ENCODE data around the gene TFF1. TPM values are rescaled to one million over a fixed set of nuclear protein-coding genes. Genes with fewer than 3 reads are reported as not detected.
A peak's percentile ranks its signal among the peaks of the same experiment; 100 is the strongest.

The TFF1 gene
- total RNA-seq, 1 donor from 2014 or later: 0.48 TPM

- intact Hi-C loops (cut with micrococcal nuclease): loop anchor here (1.0 to 5.0 kb wide), 2 partner anchors 68 to 111 kb away; no protein-coding TSS in a partner anchor
- Mint-ChIP-seq H3K36me3 (ENCODE audit: low read depth) (no peaks in the 10 kb centered on the region), H3K27ac (no peak overlapping the region), H3K9me3 (no peaks in the 10 kb centered on the region), H3K27me3 (ENCODE audit: low read depth) (peaks cover 15% of the 10 kb centered on the region), H3K4me1 (ENCODE audit: low read depth) (peaks cover 15% of the 10 kb centered on the region), H3K4me3 (ENCODE audit: low read depth) (no peak overlapping the region)
- no peak for DNase-seq (ENCODE audit: low spot score)
Measured at GRCh38 chr21:42338729-42339715, 27.3 kb downstream of the TFF1 start.

- no peak overlapping the region for H3K4me3 Mint-ChIP-seq (ENCODE audit: low read depth)
Measured at GRCh38 chr21:42337830-42338728, 28.3 kb downstream of the TFF1 start.

DNA sequence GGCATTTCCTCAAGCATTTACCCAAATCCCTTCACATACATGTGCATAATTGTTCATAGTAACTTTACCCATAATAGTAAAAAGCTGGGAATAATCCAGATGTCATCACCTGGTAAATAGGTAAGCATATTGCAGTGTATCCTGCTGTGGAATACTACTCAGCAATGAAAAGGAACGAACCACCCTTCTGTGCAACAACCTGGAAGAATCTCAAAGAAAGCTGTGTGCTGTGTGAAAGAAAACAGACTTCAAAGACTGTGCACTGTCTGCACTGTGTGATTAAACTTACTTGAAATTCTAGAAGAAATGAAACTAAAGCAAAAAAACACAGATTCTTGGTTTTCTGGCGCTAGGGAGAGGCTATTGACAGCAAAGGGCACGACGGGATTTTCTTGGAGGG, 29.1 kb downstream of the TFF1 start:
- Mint-ChIP-seq H3K36me3 (ENCODE audit: low read depth) (no peaks in the 10 kb centered on the region), H3K27ac (no peak overlapping the region), H3K9me3 (peaks cover 5% of the 10 kb centered on the region), H3K4me1 (ENCODE audit: low read depth) (peaks cover 15% of the 10 kb centered on the region), H3K27me3 (ENCODE audit: low read depth) (peaks cover 21% of the 10 kb centered on the region), H3K4me3 (ENCODE audit: low read depth) (no peak overlapping the region)
- intact Hi-C loops (cut with micrococcal nuclease): loop anchor here (5.0 kb wide), 1 partner anchor 70 kb away; no protein-coding TSS in a partner anchor
- no peak for DNase-seq (ENCODE audit: low spot score)

More at GRCh38 chr21:42337830-42338728, 28.3 kb downstream of the TFF1 start:
- intact Hi-C loops (cut with micrococcal nuclease): loop anchor here (1.0 to 5.0 kb wide), 2 partner anchors 69 to 112 kb away; no protein-coding TSS in a partner anchor
- peak; percentile 65 for DNase-seq (ENCODE audit: low spot score)
- Mint-ChIP-seq H3K27me3 (ENCODE audit: low read depth) (peaks cover 15% of the 10 kb centered on the region), H3K9me3 (no peaks in the 10 kb centered on the region), H3K36me3 (ENCODE audit: low read depth) (no peaks in the 10 kb centered on the region), H3K4me1 (ENCODE audit: low read depth) (peaks cover 15% of the 10 kb centered on the region), H3K27ac (no peak overlapping the region)

GRCh38 chr21:42336054-42336453, 30.3 kb downstream of the TFF1 start:
- intact Hi-C loops (cut with micrococcal nuclease): loop anchor here (5.0 kb wide), 1 partner anchor 71 kb away; no protein-coding TSS in a partner anchor
- H3K4me3 Mint-ChIP-seq (ENCODE audit: low read depth): no peak overlapping the region
- DNase-seq (ENCODE audit: low spot score): no peak
- H3K9me3 Mint-ChIP-seq: peaks cover 17% of the 10 kb centered on the region
- H3K36me3 Mint-ChIP-seq (ENCODE audit: low read depth): peaks cover 3% of the 10 kb centered on the region
- no peak overlapping the region for H3K27ac Mint-ChIP-seq
- H3K4me1 Mint-ChIP-seq (ENCODE audit: low read depth): peaks cover 15% of the 10 kb centered on the region
- H3K27me3 Mint-ChIP-seq (ENCODE audit: low read depth): peaks cover 34% of the 10 kb centered on the region

DNA sequence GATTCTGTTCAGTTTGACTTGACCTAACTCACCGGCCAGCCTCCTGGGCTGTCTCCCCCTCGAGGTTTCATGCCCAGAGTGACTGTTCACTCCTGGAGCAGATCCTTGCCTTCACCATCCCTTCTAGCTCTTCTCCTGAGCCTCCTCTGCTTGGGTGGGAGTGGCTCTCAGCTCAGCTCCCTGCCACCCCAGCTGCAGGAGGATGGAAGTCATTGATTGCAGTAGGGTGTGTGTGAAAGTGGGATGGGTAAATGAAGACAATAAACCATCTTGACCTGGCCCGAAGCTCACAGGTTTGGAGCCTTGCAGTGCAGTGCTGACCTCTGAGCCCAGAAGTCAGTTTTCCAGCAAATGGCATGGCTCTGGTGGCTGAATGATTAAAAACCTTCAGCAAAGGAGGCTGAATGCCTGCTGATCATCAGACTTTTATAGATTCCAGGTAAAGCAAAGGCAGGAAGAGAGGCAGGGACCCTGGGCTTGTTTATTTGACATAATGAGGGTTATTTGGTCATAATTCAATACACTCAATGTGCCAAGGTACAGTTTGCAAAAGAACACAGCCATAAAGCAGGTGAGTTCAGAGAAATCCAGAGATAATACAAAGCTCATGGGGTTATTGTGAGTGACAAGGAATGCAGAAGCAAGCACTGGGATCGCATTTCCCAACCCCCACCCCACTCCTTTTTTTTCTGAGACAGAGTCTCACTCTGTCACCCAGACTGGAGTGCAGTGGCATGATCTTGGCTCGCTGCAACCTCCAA, 33.6 kb downstream of the TFF1 start:
- peaks cover 19% of the 10 kb centered on the region for H3K9me3 Mint-ChIP-seq
- no peak overlapping the region for H3K4me3 Mint-ChIP-seq (ENCODE audit: low read depth)
- no peak overlapping the region for H3K27ac Mint-ChIP-seq
- peaks cover 4% of the 10 kb centered on the region for H3K36me3 Mint-ChIP-seq (ENCODE audit: low read depth)
- intact Hi-C loops (cut with micrococcal nuclease): no loop called here
- DNase-seq (ENCODE audit: low spot score): no peak
- H3K4me1 Mint-ChIP-seq (ENCODE audit: low read depth): peaks cover 5% of the 10 kb centered on the region
- H3K27me3 Mint-ChIP-seq (ENCODE audit: low read depth): peaks cover 48% of the 10 kb centered on the region

DNA sequence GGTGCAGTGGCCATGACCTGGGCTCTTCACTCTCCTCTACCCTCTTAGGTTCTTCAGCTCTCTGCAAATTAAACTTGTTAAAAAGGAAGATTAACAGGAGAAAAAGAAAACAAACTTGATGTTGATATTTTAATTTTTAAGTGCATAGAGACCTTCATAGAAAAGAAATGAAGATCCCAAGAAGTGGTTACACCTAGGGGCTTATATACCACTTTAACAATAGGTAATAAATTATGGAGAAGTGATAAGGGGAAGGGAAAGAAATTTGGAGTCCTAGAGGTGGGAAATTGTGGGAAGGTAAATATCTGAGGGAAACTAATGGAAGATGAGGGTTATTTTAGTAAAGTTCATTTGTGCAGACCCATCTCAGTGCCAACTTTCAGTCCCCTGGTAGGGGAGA, 34.7 kb downstream of the TFF1 start:
- Mint-ChIP-seq H3K27ac (no peak overlapping the region), H3K36me3 (ENCODE audit: low read depth) (peaks cover 4% of the 10 kb centered on the region), H3K4me1 (ENCODE audit: low read depth) (peaks cover 2% of the 10 kb centered on the region), H3K9me3 (peaks cover 19% of the 10 kb centered on the region), H3K4me3 (ENCODE audit: low read depth) (no peak overlapping the region), H3K27me3 (ENCODE audit: low read depth) (peaks cover 51% of the 10 kb centered on the region)
- no peak for DNase-seq (ENCODE audit: low spot score)
- intact Hi-C loops (cut with micrococcal nuclease): no loop called here

GRCh38 chr21:42330380-42331371, 35.7 kb downstream of the TFF1 start:
- DNase-seq (ENCODE audit: low spot score): no peak
- intact Hi-C loops (cut with micrococcal nuclease): no loop called here
- Mint-ChIP-seq H3K4me3 (ENCODE audit: low read depth) (no peak overlapping the region), H3K9me3 (peaks cover 19% of the 10 kb centered on the region), H3K36me3 (ENCODE audit: low read depth) (peaks cover 4% of the 10 kb centered on the region), H3K27me3 (ENCODE audit: low read depth) (peaks cover 54% of the 10 kb centered on the region), H3K4me1 (ENCODE audit: low read depth) (peaks cover 2% of the 10 kb centered on the region), H3K27ac (no peak overlapping the region)

- H3K4me3 Mint-ChIP-seq (ENCODE audit: low read depth): no peak overlapping the region
- no peaks in the 10 kb centered on the region for H3K36me3 Mint-ChIP-seq (ENCODE audit: low read depth)
- H3K27me3 Mint-ChIP-seq (ENCODE audit: low read depth): peaks cover 40% of the 10 kb centered on the region
- no peaks in the 10 kb centered on the region for H3K4me1 Mint-ChIP-seq (ENCODE audit: low read depth)
- H3K9me3 Mint-ChIP-seq: no peaks in the 10 kb centered on the region
- intact Hi-C loops (cut with micrococcal nuclease): loop anchor here (10.0 kb wide), 1 partner anchor 60 kb away; no protein-coding TSS in a partner anchor
- no peak for DNase-seq (ENCODE audit: low spot score)
- H3K27ac Mint-ChIP-seq: no peak overlapping the region
Measured at GRCh38 chr21:42324896-42325295, 41.4 kb downstream of the TFF1 start.

DNA sequence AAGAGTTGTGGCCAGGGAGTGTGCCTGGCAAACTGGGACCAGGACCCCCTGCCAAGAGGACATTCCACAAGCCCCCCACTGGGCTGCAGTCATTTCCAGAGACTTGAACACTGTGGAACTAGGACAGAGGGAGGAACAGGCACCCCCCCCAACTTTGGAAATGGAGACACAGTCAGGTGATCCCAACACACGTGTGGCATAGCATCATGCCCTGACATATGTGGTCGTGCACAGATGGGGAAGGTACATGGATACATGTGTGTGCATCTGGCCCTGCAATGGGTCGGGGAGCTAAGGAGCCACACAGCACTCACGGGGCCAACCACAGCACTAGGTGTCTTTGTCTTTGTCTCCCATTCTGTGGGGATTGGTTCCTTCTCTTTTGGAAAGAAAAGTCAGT, 44.5 kb downstream of the TFF1 start:
- H3K36me3 Mint-ChIP-seq (ENCODE audit: low read depth): no peaks in the 10 kb centered on the region
- no peaks in the 10 kb centered on the region for H3K9me3 Mint-ChIP-seq
- intact Hi-C loops (cut with micrococcal nuclease): loop anchor here (10.0 kb wide), 1 partner anchor 57 kb away; no protein-coding TSS in a partner anchor
- H3K4me1 Mint-ChIP-seq (ENCODE audit: low read depth): peaks cover 5% of the 10 kb centered on the region
- H3K27ac Mint-ChIP-seq: no peak overlapping the region
- peaks cover 25% of the 10 kb centered on the region for H3K27me3 Mint-ChIP-seq (ENCODE audit: low read depth)
- H3K4me3 Mint-ChIP-seq (ENCODE audit: low read depth): no peak overlapping the region
- DNase-seq (ENCODE audit: low spot score): no peak

DNA sequence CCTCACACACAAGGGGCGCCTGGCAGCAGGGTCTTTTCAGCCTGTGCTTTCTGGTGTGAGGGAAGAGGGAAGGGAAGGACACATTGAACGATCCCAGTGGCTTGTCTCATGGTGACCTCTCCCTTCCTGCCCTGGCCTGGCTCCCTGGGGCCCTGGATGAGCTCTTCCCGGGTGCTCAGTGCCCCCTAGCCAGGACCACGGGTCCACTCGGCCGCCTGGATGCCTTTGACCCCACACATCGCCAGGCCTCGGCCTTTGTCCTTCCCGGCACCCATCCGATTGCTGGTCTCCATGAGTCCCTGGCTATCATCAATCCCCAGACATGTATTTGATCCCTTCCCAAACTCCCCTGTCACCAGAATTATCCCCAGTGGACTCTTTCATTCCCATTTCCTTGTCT, 45.1 kb downstream of the TFF1 start:
- no peaks in the 10 kb centered on the region for H3K9me3 Mint-ChIP-seq
- peaks cover 22% of the 10 kb centered on the region for H3K27me3 Mint-ChIP-seq (ENCODE audit: low read depth)
- peaks cover 5% of the 10 kb centered on the region for H3K4me1 Mint-ChIP-seq (ENCODE audit: low read depth)

DNA sequence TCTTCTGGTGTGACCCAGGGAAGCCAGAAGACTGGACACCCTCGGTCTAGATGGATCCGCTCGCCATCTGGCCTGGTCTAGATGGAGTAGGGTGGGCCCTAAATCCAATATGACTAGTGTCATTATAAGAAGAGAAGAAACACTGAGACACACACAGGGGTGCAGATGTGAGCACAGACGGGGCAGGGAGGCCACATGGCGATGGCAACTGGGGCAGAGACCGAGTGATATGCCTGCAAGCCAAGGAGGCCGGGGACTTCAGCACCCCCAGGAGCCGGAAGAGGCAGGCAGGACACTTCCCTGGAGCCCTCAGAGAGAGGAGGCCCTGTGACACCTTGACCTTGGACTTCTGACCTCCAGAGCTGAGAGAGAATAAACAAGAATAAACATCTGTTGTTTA, 45.5 kb downstream of the TFF1 start:
- Mint-ChIP-seq H3K36me3 (ENCODE audit: low read depth) (no peaks in the 10 kb centered on the region), H3K4me3 (ENCODE audit: low read depth) (no peak overlapping the region)
- intact Hi-C loops (cut with micrococcal nuclease): loop anchor here (10.0 kb wide), 1 partner anchor 56 kb away; no protein-coding TSS in a partner anchor

More for the DNA sequence above, 45.1 kb downstream of the TFF1 start:
- no peaks in the 10 kb centered on the region for H3K36me3 Mint-ChIP-seq (ENCODE audit: low read depth)
- H3K4me3 Mint-ChIP-seq (ENCODE audit: low read depth): no peak overlapping the region
- intact Hi-C loops (cut with micrococcal nuclease): loop anchor here (10.0 kb wide), 1 partner anchor 56 kb away; no protein-coding TSS in a partner anchor
- no peak overlapping the region for H3K27ac Mint-ChIP-seq
- DNase-seq (ENCODE audit: low spot score): no peak

More for the DNA sequence above, 45.5 kb downstream of the TFF1 start:
- no peak overlapping the region for H3K27ac Mint-ChIP-seq
- no peak for DNase-seq (ENCODE audit: low spot score)
- peaks cover 21% of the 10 kb centered on the region for H3K27me3 Mint-ChIP-seq (ENCODE audit: low read depth)
- peaks cover 5% of the 10 kb centered on the region for H3K4me1 Mint-ChIP-seq (ENCODE audit: low read depth)
- no peaks in the 10 kb centered on the region for H3K9me3 Mint-ChIP-seq
